Hematopoietic multipotent progenitor cell treated with erythropoietin and hydrocortisone succinate and interleukin-3 and kit ligand, for 17 days (in vitro differentiated cells): Measurements from ENCODE around the gene CTNNA3.

Experiments used
- DNase-seq: peaks from one replicate; pipeline ENCODE4 v3.0.0-alpha.2; 2015; ENCODE audit warnings: low spot score

The CTNNA3 gene

DNA sequence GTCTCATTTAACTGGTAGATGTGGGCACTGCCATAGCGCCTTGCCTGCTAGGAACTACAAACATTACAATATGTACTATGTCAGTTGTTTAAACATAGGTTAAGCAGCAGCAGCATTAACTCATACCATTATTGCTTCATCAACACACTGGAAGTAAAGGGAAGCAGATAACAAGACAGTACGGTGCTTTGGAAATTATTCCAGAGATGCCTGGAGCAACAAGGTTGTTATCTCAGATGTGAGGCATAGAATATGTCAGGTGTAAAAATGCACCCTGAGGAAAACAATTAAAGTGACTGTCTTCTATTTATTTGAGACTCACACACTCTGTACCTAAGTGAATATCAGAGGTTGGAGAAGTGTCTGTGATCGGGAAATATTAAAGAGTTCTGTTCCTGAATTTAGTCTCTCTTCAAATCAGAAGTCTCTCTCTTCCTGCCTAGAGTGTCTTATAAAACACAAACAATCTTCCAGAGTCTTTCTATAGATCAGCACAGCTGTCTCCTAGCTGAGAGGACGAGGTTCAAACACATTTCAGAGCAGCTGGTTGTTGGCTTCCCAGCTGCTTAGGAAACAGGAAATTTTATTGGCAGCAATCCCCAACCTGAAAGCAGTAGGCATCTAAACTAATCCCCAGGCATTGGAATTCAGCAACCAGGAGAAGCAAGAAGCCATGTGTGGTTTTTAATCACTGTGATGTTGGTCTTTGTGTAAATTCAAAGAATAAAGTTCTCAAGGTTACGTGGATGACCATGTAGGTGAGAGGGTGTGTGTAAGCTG, 1764.5 kb downstream of the CTNNA3 start:
- DNase-seq: no peak

DNA sequence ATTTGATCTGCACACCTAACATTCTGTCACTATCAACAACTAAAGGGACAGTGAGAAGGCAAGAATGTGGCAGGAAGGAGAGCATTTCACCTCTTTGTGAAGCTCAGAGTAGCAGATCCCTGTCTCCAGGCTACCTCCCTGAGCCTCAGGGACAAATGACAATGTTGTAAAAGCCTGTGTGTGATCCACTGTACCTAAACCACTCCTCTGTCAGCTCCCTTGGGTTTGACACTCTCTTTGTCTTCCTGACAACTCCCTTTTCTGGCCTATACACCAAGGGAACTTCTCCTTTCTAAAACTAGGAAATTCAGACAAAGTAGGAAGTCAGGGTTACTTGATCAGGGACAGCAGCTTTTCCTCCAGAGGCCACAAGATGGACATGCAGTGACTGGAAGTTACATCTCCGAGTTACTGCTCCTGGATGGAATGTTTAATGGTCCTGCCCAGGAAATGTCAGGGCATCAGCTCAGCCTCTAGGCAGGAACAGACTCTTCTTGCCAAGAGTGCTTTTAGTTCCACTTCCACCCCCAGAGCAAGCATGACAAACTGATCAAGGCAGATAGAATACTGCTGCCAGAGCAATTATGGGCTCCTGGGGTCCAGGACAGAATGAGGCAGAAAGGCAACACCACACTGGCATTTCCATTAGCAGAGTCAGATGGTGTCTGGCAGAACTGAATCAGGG, 1784.7 kb downstream of the CTNNA3 start:
- DNase-seq: no peak

DNA sequence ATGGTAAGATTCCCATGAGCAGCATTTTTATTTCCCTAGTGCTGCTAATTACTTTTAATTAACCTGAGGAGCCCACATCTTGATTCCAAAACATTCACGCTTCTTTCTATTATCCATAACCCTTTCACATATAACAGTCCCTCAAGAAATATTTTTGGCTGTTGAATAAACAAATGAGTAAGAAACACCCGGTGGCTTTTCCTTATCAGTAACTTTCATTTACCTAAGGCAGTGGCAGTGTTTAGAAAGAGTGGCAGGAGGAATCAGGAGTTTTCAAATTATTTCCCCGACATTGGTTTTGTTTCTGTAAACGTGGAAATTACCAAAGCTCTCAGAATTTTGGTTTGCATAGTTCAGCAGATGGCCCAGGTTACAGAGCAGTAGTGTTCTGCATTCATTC, 1785.8 kb downstream of the CTNNA3 start:
- no peak for DNase-seq

DNA sequence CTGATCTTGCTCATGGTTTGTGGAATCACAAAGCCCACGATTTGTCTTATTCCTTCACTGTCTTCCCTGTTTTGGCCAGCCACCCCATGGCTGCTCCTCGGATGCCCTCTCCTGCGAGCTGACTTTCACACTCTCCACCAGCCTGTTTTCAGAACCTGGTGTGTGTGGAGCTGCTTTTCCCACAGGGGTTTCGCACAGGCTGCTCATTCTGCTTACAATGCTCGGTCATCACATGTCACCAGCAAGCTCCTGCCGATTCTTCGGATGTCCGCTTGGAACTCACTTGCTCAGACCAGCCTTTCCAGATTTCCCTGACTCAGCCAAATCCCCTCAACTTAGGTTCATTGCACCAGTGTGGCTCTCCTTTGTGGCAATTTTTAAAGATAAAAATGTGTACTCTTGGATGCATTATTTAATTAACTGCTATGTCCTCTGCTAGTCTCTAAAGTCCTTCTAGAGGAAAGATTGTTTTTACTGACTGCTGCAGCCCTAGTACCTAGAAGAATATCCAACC, 1788.7 kb downstream of the CTNNA3 start:
- DNase-seq: no peak

DNA sequence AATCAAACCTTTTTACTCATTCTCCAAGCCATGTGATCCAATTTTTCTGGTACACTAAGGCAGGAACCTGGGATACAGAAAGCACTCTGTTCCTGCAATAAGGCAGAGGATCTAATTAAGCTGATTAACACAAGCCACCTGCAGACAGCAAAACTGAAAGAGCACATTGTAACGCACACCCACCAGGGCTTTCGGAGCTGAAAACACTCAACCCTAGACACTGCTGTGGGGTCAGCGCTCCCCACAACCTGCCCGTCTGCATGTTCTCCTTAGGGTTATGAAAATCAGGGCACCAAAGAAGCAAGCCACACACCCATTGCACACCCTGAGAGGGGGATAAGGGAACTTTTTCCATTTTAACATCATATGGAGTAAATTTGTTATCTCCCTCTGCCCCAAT, 1792.4 kb downstream of the CTNNA3 start:
- DNase-seq: no peak

DNA sequence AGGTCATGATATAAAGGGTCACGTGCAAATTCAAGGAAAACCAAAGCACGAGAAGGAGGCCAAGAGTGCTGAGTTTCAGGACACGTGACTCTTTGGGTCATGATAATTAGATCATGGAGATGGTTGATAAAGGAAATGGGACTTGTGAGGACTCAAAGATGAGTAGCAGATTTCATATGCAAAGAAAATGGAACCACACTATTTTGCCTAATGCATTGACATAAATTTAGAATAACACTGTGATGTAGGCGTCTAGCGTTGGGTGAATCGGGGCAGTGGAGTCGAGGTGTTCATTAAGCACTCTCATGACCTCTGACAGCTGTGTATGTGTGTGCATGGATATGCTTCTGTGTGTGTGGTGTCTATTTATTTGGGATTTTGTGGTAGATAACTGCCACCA, 1795.7 kb downstream of the CTNNA3 start:
- no peak for DNase-seq

DNA sequence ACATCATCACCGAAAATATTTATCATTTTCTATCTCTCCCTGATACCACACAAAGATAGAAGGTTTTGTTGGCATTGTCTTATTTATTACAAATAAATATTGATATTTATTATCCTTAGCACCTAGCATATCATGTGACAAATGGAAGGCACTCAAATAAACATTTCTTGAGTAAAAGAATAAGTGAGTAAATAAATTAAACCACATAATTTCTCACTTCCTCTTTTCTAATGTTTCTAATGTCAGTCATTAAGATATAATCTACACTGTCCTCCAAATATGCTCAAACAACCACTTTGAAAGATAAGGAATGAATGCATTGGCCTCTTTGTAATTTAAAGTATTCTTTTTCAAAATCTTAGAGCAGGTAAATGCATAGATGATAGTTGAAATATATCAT, 1797.9 kb downstream of the CTNNA3 start:
- DNase-seq: no peak

DNA sequence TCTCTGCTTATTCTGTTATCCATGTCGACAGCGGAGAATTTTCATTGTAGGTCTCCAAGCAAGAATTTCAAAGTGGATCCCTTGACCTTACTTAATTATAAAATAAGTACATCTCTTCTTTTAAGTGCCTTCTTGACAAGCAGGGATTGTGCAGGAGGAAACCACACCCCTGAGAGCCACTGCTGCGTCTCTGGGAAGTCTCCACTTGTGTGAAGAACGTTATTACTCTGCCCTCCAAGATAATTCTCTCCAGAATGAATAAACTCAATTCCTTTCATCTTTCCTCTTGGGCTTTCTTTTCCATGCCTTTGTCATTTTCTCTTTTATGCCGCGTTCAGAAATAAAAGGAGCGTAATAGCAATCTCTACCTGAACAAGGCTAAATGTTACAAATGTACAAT, 1801.0 kb downstream of the CTNNA3 start:
- no peak for DNase-seq

DNA sequence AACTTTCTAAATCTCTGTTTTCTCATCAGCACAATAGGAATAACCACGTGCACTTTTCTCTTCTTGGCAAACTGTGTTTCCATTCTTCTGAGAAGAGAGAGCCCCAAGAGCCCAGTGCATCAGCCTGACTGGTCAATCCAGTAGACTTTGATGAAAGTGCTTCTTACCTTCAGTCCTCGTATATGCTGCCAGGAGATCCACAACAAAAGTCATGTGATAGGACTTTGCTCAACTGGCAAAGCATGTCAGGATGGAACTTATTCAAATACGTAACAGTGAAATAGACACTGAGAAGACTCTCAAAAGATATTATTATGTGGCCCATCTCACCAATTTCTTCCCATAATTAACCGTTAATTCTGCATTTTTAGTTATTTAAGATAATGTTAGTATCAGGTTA, 1801.6 kb downstream of the CTNNA3 start:
- DNase-seq: no peak

DNA sequence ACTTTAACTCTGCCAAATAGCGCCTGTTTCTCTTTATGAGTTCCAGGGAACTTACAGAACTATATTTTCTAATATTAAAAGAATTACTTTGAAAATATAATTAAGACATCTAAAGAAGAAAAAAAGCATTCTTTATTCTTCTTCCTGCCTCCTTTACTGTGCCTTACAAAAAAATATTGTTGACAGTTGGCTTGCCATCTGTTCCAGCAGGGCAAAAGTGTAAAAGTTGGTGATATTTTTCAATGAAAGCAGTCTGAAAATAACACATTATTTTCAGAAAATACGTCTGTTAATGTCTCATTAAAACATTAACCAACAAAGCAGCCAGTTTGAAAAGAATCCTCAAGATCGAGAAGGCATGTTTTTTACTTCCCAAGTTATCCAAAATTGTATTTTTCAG, 1802.3 kb downstream of the CTNNA3 start:
- no peak for DNase-seq

DNA sequence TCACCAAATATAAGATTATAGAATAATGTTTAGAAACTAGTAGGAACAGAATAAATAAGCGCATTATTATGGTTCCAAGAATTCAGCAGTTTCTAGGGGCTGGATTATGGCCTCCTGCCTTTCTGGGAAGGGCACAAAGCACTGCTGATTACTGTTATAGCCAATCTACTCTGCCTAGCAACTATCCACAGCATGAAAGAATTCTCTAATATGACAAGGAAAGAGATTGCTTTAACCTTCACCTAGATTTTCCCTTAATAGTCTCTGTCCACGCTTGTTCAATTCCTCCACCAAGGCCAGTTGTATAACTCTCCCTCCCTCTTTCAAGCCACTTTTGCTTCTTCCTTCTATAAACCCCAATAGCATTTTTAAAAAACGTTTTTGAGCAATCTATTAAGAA, 1803.7 kb downstream of the CTNNA3 start:
- no peak for DNase-seq

DNA sequence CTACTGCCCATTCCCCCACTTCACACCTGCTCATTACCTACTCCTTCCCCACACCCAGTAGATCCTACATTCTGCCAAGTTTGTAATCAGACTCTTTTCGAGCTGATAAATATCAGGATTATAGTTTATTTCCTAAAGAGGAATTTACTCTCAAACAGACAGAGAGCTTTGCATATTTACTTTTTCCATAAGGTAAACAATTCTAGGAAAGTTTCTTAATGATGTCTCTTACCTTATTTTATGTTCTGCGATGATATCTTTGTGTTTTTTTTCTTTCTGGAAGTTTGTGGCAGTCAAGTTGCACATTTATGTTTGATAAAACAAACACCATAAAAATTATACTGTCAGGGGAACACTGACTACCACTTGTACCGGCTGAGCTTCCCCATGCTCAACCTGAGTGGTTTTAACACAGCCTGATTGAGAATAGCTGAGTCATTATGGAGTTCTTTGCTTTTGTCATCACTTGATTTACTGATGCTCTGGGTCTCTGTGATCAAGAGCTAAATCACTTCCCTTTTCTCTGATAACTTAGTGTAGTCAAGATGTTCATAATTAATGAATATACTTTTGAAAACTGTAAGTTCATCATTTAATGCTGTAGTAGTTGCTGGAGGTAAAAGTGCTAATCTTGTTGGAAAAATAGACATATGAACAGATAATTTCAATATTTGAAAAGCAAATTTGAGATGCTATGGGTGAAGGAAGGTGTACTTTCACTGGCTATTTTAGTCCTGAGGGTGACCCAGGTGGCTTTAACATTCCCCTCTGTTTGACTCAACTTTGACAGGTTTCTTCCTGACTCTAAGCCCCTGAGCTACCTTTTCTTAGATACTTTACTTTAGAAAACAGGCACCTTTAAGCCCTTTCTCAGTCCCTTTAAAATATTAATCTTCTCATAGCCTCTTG, 1804.7 kb downstream of the CTNNA3 start:
- no peak for DNase-seq

DNA sequence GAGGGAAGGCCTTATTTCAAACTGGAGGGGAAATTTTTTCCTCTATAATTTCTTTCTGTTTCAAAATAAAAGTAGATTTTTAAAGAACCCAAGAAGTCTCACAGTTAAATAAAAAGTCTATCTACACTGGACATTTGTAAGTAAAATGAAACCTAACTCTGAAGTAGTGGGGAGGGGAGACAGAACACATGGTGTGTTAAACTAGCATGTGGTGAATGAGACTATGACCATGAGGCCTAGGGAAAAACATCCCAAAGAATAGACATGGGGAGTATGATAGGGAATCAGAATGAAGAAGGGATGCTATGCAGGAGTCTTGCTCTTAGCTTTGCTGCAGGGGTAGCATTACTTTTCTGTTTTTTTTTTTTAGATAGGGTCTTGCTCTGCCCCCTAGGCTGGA, 1831.5 kb downstream of the CTNNA3 start:
- no peak for DNase-seq

DNA sequence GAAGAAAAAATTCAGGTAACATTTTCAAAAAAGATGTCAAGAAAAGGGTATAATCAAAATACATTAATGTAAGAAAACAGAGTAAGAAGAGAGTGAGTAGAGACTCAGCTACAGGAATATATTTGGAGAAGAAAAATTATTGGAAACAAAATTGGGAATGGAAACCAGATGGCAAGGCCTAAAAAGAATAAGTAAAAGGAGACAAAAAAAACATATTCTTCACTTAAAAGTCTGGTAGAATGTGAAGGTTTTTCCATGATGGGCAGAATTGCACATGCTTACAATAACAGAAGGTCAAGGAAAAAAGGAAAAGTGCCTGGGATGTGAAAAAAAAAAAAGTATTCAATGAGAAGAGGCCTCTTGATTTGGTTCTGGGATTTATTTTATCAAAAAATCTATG, 1832.0 kb downstream of the CTNNA3 start:
- no peak for DNase-seq
